Natural killer cell (primary cell): Measurements from ENCODE around the gene IRF3. TPM values are rescaled to one million over a fixed set of nuclear protein-coding genes. Genes with fewer than 3 reads are reported as not detected.

Experiments used
- ATAC-seq, 3 donors: fragments of 150-1000 bp in 2 of 3; fragments of 200-7000 bp in 1 of 3; cut with Tn5 transposase; 1 replicate in 1 of 3; 2 replicates in 2 of 3; pipeline ENCODE4 v1.10.0; 2021; ENCODE audit warnings: mild to moderate bottlenecking in 2 of 3, moderate library complexity in 2 of 3
- DNase-seq, 2 donors: peaks; one replicate each; pipeline versions ENCODE4 v3.0.0 to v3.0.0-alpha.2; 2013 to 2021; ENCODE audit warnings: mixed read lengths in 1 of 2
- H3K27ac ChIP-seq: one replicate; pipeline ENCODE4 v1.5.1; 2013; ENCODE audit warnings: mild to moderate bottlenecking, low read length
- H3K27me3 ChIP-seq: one replicate; pipeline ENCODE4 v1.6.1; 2013; ENCODE audit warnings: low read length; ENCODE audit not compliant: control insufficient read depth, insufficient read depth
- H3K36me3 ChIP-seq: one replicate; pipeline ENCODE4 v1.6.1; 2013; ENCODE audit warnings: low read length; ENCODE audit not compliant: control insufficient read depth, insufficient read depth
- H3K4me1 ChIP-seq: one replicate; pipeline ENCODE4 v1.6.1; 2013; ENCODE audit warnings: low read length; ENCODE audit not compliant: control insufficient read depth, insufficient read depth
- H3K4me3 ChIP-seq: one replicate; pipeline ENCODE4 v1.5.1; 2013; ENCODE audit warnings: low read length
- H3K9me3 ChIP-seq: one replicate; pipeline ENCODE4 v1.6.1; 2013; ENCODE audit warnings: low read length; ENCODE audit not compliant: control insufficient read depth, insufficient read depth
- H3K27ac Mint-ChIP-seq, 2 donors: one replicate each; pipeline ENCODE4 v1.8.0; 2022; ENCODE audit warnings: mild to moderate bottlenecking in 2 of 2, mixed read lengths in 2 of 2, moderate library complexity in 1 of 2
- H3K27me3 Mint-ChIP-seq, 2 donors: one replicate each; pipeline ENCODE4 v1.8.0; 2022; ENCODE audit warnings: low read depth in 2 of 2, mixed read lengths in 2 of 2
- H3K36me3 Mint-ChIP-seq: one replicate; pipeline ENCODE4 v1.8.0; 2022; ENCODE audit warnings: mixed read lengths
- H3K4me1 Mint-ChIP-seq, 2 donors: one replicate each; pipeline ENCODE4 v1.8.0; 2022; ENCODE audit warnings: mixed read lengths in 2 of 2
- H3K4me3 Mint-ChIP-seq: one replicate; pipeline ENCODE4 v1.8.0; 2022; ENCODE audit warnings: mild to moderate bottlenecking, moderate library complexity, mixed read lengths
- H3K9me3 Mint-ChIP-seq, 2 donors: one replicate each; pipeline ENCODE4 v1.8.0; 2022; ENCODE audit warnings: mixed read lengths in 2 of 2
- WGBS: methylation state at CpG from one replicate; pipeline ENCODE4 v1.1.7; 2013; ENCODE audit warnings: missing lambda C conversion rate; ENCODE audit not compliant: insufficient coverage; 5-methylcytosine and 5-hydroxymethylcytosine counted together
- intact Hi-C: fragments of 100-400 bp; cut with micrococcal nuclease; formaldehyde crosslinking; loops from one replicate; pipeline ENCODE4 v1.14.2; 2022
- total RNA-seq, 4 donors: library from RNA; stranded (reverse); fragments of 120-200 nt in 1 of 4; gene quantifications; one replicate each; pipeline versions ENCODE4 v1.2.3 to v1.2.4, GENCODE V29; 2013 to 2022
- TF ChIP-seq, protein P1 (sequence below): fragments of 200-600 bp; IDR thresholded peaks from one replicate; pipeline ENCODE4 v1.8.0; 2022; ENCODE audit warnings: antibody characterized with exemption

The IRF3 gene
- total RNA-seq, 3 donors from 2014 or later (not counting 1 experiment from before 2014, with no cell fraction given), result 176 to 184 (median 179) TPM

DNA sequence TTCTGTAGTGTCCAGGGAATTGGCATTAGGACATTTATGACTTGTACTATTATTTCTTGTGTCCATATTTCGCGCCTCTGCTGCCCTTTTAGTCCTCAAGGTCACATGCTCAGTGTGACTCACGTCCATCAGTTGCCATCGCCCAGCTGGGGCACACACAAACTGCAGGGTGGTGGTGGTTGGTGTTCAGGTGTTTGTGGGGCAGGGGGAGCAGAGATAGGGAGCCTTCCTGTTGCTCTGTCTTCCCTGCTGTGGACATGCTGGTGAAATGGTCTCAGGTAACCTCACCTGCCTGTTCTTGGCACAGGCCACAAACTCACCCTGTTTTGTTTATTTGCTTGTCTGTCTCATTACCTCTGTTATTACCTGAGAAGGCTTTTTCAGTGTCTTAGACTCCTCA is 52.3 kb downstream of the IRF3 start:
- Histone ChIP-seq H3K27me3 (no peaks in the 10 kb centered on the region), H3K4me1 (peaks cover 26% of the 10 kb centered on the region), H3K4me3 (no peak overlapping the region), H3K9me3 (no peaks in the 10 kb centered on the region), H3K27ac (peak overlapping the region; percentile 73), H3K36me3 (peaks cover 57% of the 10 kb centered on the region)
- peak in 1 of 3 donors; percentile 19 for ATAC-seq
- DNase-seq, result no peak
- TF ChIP-seq, protein P1, sequence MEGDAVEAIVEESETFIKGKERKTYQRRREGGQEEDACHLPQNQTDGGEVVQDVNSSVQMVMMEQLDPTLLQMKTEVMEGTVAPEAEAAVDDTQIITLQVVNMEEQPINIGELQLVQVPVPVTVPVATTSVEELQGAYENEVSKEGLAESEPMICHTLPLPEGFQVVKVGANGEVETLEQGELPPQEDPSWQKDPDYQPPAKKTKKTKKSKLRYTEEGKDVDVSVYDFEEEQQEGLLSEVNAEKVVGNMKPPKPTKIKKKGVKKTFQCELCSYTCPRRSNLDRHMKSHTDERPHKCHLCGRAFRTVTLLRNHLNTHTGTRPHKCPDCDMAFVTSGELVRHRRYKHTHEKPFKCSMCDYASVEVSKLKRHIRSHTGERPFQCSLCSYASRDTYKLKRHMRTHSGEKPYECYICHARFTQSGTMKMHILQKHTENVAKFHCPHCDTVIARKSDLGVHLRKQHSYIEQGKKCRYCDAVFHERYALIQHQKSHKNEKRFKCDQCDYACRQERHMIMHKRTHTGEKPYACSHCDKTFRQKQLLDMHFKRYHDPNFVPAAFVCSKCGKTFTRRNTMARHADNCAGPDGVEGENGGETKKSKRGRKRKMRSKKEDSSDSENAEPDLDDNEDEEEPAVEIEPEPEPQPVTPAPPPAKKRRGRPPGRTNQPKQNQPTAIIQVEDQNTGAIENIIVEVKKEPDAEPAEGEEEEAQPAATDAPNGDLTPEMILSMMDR, result no peak
- peaks cover 18 to 33% of the 10 kb centered on the region in 2 donors for H3K4me1 Mint-ChIP-seq
- H3K27me3 Mint-ChIP-seq, result no peaks in the 10 kb centered on the region
- no peaks in the 10 kb centered on the region for H3K36me3 Mint-ChIP-seq
- peak overlapping the region; percentile 70 for H3K4me3 Mint-ChIP-seq
- WGBS, result 60% methylated on average over 4 of the region's 4 CpGs
- no peaks in the 10 kb centered on the region for H3K9me3 Mint-ChIP-seq
- peak overlapping the region; percentile 86 to 97 for H3K27ac Mint-ChIP-seq
- intact Hi-C loops, result no loop called here

Other genes with a start within 250 kb of the IRF3 start
- gene PTH2, start 242.4 kb downstream of the IRF3 start, total RNA-seq, result not detected
- not detected for gene GFY, start 240.5 kb downstream of the IRF3 start, total RNA-seq
- gene SLC17A7, start 224.3 kb downstream of the IRF3 start, total RNA-seq, result not detected
- 100 to 1,000 TPM; 112 to 149 (median 138) TPM for gene PIH1D1, start 214.0 kb downstream of the IRF3 start, total RNA-seq
- gene ALDH16A1, start 212.6 kb downstream of the IRF3 start, total RNA-seq, result 10 to 100 TPM; 39.9 to 43.2 (median 41.4) TPM
- 10 to 100 TPM; 44.7 to 65.7 (median 64.8) TPM for gene FLT3LG, start 191.6 kb downstream of the IRF3 start, total RNA-seq
- gene RPL13A, start 178.2 kb downstream of the IRF3 start, total RNA-seq, result 1,000 to 10,000 TPM; 1,881 to 2,284 (median 2,283) TPM
- 1,000 to 10,000 TPM; 1,427 to 1,714 (median 1,549) TPM for gene RPS11, start 169.4 kb downstream of the IRF3 start, total RNA-seq
- 10 to 100 TPM; 13.5 to 39.2 (median 19.9) TPM for gene FCGRT, start 153.2 kb downstream of the IRF3 start, total RNA-seq
- 1 to 10 TPM; 2.4 to 4.7 (median 3.0) TPM for gene RCN3, start 137.9 kb downstream of the IRF3 start, total RNA-seq
- gene NOSIP, start 85.3 kb downstream of the IRF3 start, total RNA-seq, result 10 to 100 TPM; 46.7 to 63.6 (median 59.8) TPM
- gene PRRG2, start 84.5 kb downstream of the IRF3 start, total RNA-seq, result under 1 TPM in 2 of 3 donors, not detected in 1; 0.39 to 0.56 TPM
- 10 to 100 TPM; 51.1 to 62.1 (median 56.0) TPM for gene PRR12, start 74.7 kb downstream of the IRF3 start, total RNA-seq
- gene RRAS, start 25.7 kb downstream of the IRF3 start, total RNA-seq, result 1 to 10 TPM; 2.0 to 7.7 (median 5.9) TPM
- gene SCAF1, start 23.6 kb downstream of the IRF3 start, total RNA-seq, result 10 to 100 TPM; 38.9 to 46.2 (median 44.9) TPM
- 10 to 100 TPM; 15.6 to 34.6 (median 22.3) TPM for gene BCL2L12, start 76 bp upstream of the IRF3 start, total RNA-seq
- gene PRMT1, start 11.4 kb upstream of the IRF3 start, total RNA-seq, result 10 to 100 TPM; 77.0 to 92.5 (median 78.2) TPM
- gene ADM5, start 23.7 kb upstream of the IRF3 start, total RNA-seq, result 1 to 10 TPM; 2.3 to 2.9 (median 2.4) TPM
- gene CPT1C, start 25.3 kb upstream of the IRF3 start, total RNA-seq, result under 1 TPM; 0.34 to 0.78 (median 0.73) TPM
- 1 to 10 TPM in 2 of 3 donors, under 1 TPM in 1; 0.35 to 2.4 (median 1.7) TPM for gene TSKS, start 97.4 kb upstream of the IRF3 start, total RNA-seq
- gene AP2A1, start 101.1 kb upstream of the IRF3 start, total RNA-seq, result 100 to 1,000 TPM; 137 to 163 (median 161) TPM
- 10 to 100 TPM; 17.7 to 33.1 (median 20.6) TPM for gene FUZ, start 147.4 kb upstream of the IRF3 start, total RNA-seq
- 100 to 1,000 TPM in 1 of 3 donors, 10 to 100 TPM in 2; 64.2 to 132 (median 69.5) TPM for gene MED25, start 152.4 kb upstream of the IRF3 start, total RNA-seq
- 100 to 1,000 TPM; 116 to 132 (median 128) TPM for gene PTOV1, start 185.3 kb upstream of the IRF3 start, total RNA-seq
- gene PNKP, start 201.7 kb upstream of the IRF3 start, total RNA-seq, result 100 to 1,000 TPM; 228 to 253 (median 243) TPM
- 10 to 100 TPM; 12.8 to 17.8 (median 16.1) TPM for gene AKT1S1, start 211.5 kb upstream of the IRF3 start, total RNA-seq
- 10 to 100 TPM; 45.8 to 59.7 (median 54.4) TPM for gene TBC1D17, start 211.8 kb upstream of the IRF3 start, total RNA-seq
- 1 to 10 TPM; 3.0 to 3.8 (median 3.4) TPM for gene IL4I1, start 231.0 kb upstream of the IRF3 start, total RNA-seq